WTC11 (cell line): ENCODE measurements around the gene SMG1. TPM values are rescaled to one million over a fixed set of nuclear protein-coding genes. Genes with fewer than 3 reads are reported as not detected.

Experiments used
- ATAC-seq: fragments of 200-7000 bp; cut with Tn5 transposase; 2 replicates; pipeline ENCODE4 v1.10.0; 2021; ENCODE audit warnings: mild to moderate bottlenecking, moderate library complexity
- CTCF ChIA-PET: fragments of 300-600 bp; sonication (Branson Sonifier 250); formaldehyde crosslinking; loops from one replicate; lab custom pipeline; 2021; ENCODE audit warnings: antibody characterized with exemption; lab: Charles Lee
- POLR2A ChIA-PET: fragments of 350-600 bp; sonication (Branson Sonifier 250); formaldehyde crosslinking; loops from one replicate; lab custom pipeline; 2021; ENCODE audit warnings: antibody characterized with exemption; lab: Charles Lee
- DNase-seq: peaks from one replicate; pipeline ENCODE4 v3.0.0; 2021; ENCODE audit warnings: low spot score
- H3K27ac Mint-ChIP-seq: 2 replicates; pipeline ENCODE4 v1.8.0; 2021; ENCODE audit warnings: mixed read lengths
- H3K27me3 Mint-ChIP-seq: 2 replicates; pipeline ENCODE4 v1.8.0; 2021; ENCODE audit warnings: low read depth, mild to moderate bottlenecking, moderate library complexity, mixed read lengths
- H3K36me3 Mint-ChIP-seq: 2 replicates; pipeline ENCODE4 v1.8.0; 2021; ENCODE audit warnings: mixed read lengths
- H3K4me1 Mint-ChIP-seq: 2 replicates; pipeline ENCODE4 v1.8.0; 2022; ENCODE audit warnings: mixed read lengths
- H3K4me3 Mint-ChIP-seq: 2 replicates; pipeline ENCODE4 v1.8.0; 2021; ENCODE audit warnings: mild to moderate bottlenecking, moderate library complexity, mixed read lengths
- H3K9me3 Mint-ChIP-seq: 2 replicates; pipeline ENCODE4 v1.8.0; 2021; ENCODE audit warnings: mixed read lengths
- ELF4 ChIP-seq: sonication (generic); formaldehyde crosslinking; IDR thresholded peaks from 2 replicates; pipeline ENCODE4 v1.8.1; 2022; ENCODE audit warnings: low read depth, mild to moderate bottlenecking, moderate library complexity, missing genetic modification reagents
- ESRRA ChIP-seq: sonication (generic); formaldehyde crosslinking; IDR thresholded peaks from 2 replicates; pipeline ENCODE4 v1.8.1; 2022; ENCODE audit warnings: mild to moderate bottlenecking, missing genetic modification reagents, borderline replicate concordance
- ETV6 ChIP-seq: sonication (generic); formaldehyde crosslinking; IDR thresholded peaks from 2 replicates; pipeline ENCODE4 v1.8.1; 2022; ENCODE audit warnings: mild to moderate bottlenecking, missing genetic modification reagents
- FOXJ3 ChIP-seq: sonication (generic); formaldehyde crosslinking; IDR thresholded peaks from 2 replicates; pipeline ENCODE4 v1.9.0; 2021; ENCODE audit warnings: missing genetic modification reagents, mild to moderate bottlenecking, borderline replicate concordance
- FOXP1 ChIP-seq: sonication (generic); formaldehyde crosslinking; IDR thresholded peaks from 2 replicates; pipeline ENCODE4 v1.8.0; 2022; ENCODE audit warnings: missing genetic modification reagents, mild to moderate bottlenecking, moderate library complexity, borderline replicate concordance
- GABPB1 ChIP-seq: sonication (generic); formaldehyde crosslinking; IDR thresholded peaks from 2 replicates; pipeline ENCODE4 v1.8.1; 2023; ENCODE audit warnings: mild to moderate bottlenecking, missing genetic modification reagents
- GRHL2 ChIP-seq: fragments of 250-450 bp; sonication (Bioruptor Pico); IDR thresholded peaks from 2 replicates; pipeline ENCODE4 v1.8.0; 2022; ENCODE audit warnings: mild to moderate bottlenecking, moderate library complexity; ENCODE audit not compliant: insufficient replicate concordance, severe bottlenecking
- JAZF1 ChIP-seq: fragments of 250-450 bp; sonication (Bioruptor Pico); IDR thresholded peaks from 2 replicates; pipeline ENCODE4 v1.9.0; 2021; ENCODE audit warnings: moderate library complexity, mild to moderate bottlenecking, inconsistent platforms
- JUN ChIP-seq: sonication (generic); formaldehyde crosslinking; IDR thresholded peaks from 2 replicates; pipeline ENCODE4 v1.8.0; 2023; ENCODE audit warnings: mild to moderate bottlenecking, missing genetic modification reagents
- MYBL2 ChIP-seq: sonication (generic); formaldehyde crosslinking; IDR thresholded peaks from 2 replicates; pipeline ENCODE4 v1.8.1; 2023; ENCODE audit warnings: mild to moderate bottlenecking, moderate library complexity, missing genetic modification reagents
- NR2C2 ChIP-seq: sonication (generic); formaldehyde crosslinking; IDR thresholded peaks from 2 replicates; pipeline ENCODE4 v1.8.0; 2022; ENCODE audit warnings: mild to moderate bottlenecking, missing genetic modification reagents
- RELA ChIP-seq: sonication (generic); formaldehyde crosslinking; IDR thresholded peaks from 2 replicates; pipeline ENCODE4 v1.8.1; 2022; ENCODE audit warnings: missing genetic modification reagents, mild to moderate bottlenecking, borderline replicate concordance
- TEAD1 ChIP-seq: sonication (generic); formaldehyde crosslinking; IDR thresholded peaks from 2 replicates; pipeline ENCODE4 v1.8.0; 2022; ENCODE audit warnings: mild to moderate bottlenecking, missing genetic modification reagents
- ZNF219 ChIP-seq: sonication (generic); formaldehyde crosslinking; IDR thresholded peaks from 2 replicates; pipeline ENCODE4 v1.8.0; 2023; ENCODE audit warnings: missing genetic modification reagents, mild to moderate bottlenecking, borderline replicate concordance
- ZNF232 ChIP-seq: sonication (generic); formaldehyde crosslinking; IDR thresholded peaks from 2 replicates; pipeline ENCODE4 v1.8.0; 2022; ENCODE audit warnings: mild to moderate bottlenecking, missing genetic modification reagents
- ZNF317 ChIP-seq: sonication (generic); formaldehyde crosslinking; IDR thresholded peaks from 2 replicates; pipeline ENCODE4 v1.8.1; 2023; ENCODE audit warnings: low read depth, mild to moderate bottlenecking, moderate library complexity, missing genetic modification reagents, borderline replicate concordance
- ZNF671 ChIP-seq: fragments of 250-450 bp; sonication (Bioruptor Pico); IDR thresholded peaks from 2 replicates; pipeline ENCODE4 v1.8.0; 2021; ENCODE audit warnings: mild to moderate bottlenecking
- total RNA-seq: library from RNA; stranded (reverse); gene quantifications from 3 replicates; pipeline ENCODE4 v1.2.3, GENCODE V29; 2021
- TF ChIP-seq, protein P1 (sequence below): sonication (generic); formaldehyde crosslinking; IDR thresholded peaks from 2 replicates; pipeline ENCODE4 v1.8.0; 2022; ENCODE audit warnings: mild to moderate bottlenecking, missing genetic modification reagents
- TF ChIP-seq, protein P2 (sequence below): fragments of 250-450 bp; sonication (Bioruptor Pico); IDR thresholded peaks from 2 replicates; pipeline ENCODE4 v1.9.0; 2021; ENCODE audit warnings: mild to moderate bottlenecking

SMG1 gene
- total RNA-seq, 1 experiment from 2014 or later: 72.2 TPM

DNA sequence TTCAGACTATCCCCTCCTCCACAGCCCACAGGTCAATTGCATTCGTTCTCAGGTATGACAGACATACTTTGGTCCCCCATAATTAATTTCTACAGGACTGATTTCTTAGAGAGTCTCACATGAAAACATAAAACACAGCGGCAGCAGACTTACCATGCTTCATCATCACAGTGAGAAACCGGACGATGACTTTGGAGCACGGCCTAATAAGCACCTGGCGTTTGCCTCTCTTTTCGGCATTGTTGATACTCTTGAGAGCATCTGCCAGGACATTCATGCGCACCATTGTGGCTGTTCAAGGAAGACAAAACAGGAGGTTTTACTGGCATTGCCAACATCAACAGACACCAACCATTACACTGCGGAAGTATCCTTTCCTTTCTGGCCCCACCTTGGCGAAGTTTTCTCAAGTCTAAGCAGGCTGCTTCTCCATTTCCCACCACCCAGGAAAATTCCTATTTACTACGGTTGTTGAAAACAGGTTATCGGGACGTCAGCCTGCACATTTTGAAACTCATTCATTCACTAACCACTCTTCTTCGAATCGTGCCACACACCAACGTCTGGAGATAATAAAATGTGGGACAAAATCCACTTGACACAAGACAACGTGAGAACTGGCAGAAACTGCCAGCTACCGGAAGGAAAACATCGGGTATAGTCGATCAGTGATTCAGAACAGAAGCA, 137.2 kb downstream of the SMG1 start:
- Mint-ChIP-seq H3K9me3 (no peaks in the 10 kb centered on the region), H3K27ac (peak overlapping the region; percentile 99), H3K4me3 (peak overlapping the region; percentile 100), H3K4me1 (peaks cover 46% of the 10 kb centered on the region), H3K36me3 (peaks cover 79% of the 10 kb centered on the region)
- ATAC-seq (no peak), DNase-seq (no peak)
- POLR2A ChIA-PET: interaction anchor here (4.0 kb wide), 1 partner anchor 12 kb away, joined by 60 read pairs; the partner anchor contains the start of gene ARL6IP1
- TF ChIP-seq, protein P1, sequence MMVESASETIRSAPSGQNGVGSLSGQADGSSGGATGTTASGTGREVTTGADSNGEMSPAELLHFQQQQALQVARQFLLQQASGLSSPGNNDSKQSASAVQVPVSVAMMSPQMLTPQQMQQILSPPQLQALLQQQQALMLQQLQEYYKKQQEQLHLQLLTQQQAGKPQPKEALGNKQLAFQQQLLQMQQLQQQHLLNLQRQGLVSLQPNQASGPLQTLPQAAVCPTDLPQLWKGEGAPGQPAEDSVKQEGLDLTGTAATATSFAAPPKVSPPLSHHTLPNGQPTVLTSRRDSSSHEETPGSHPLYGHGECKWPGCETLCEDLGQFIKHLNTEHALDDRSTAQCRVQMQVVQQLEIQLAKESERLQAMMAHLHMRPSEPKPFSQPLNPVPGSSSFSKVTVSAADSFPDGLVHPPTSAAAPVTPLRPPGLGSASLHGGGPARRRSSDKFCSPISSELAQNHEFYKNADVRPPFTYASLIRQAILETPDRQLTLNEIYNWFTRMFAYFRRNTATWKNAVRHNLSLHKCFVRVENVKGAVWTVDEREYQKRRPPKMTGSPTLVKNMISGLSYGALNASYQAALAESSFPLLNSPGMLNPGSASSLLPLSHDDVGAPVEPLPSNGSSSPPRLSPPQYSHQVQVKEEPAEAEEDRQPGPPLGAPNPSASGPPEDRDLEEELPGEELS (CRISPR knock-in tag): no peak
- TF ChIP-seq ESRRA (CRISPR knock-in tag): no peak
- 0 out of 2 replicates have a peak, but pooled peaks have one; percentile 29 for TF ChIP-seq GABPB1 (CRISPR knock-in tag)
- no peak for TF ChIP-seq ZNF317 (CRISPR knock-in tag)
- no peak for TF ChIP-seq TEAD1 (CRISPR knock-in tag)
- TF ChIP-seq, all 79 proteins: peak for 1
- H3K27me3 Mint-ChIP-seq: no peaks in the 10 kb centered on the region
- CTCF ChIA-PET: interaction anchor here (1.3 to 4.3 kb wide), 2 partner anchors 12 kb away, joined by 4 to 40 read pairs; partner anchors contain the start of gene ARL6IP1

DNA sequence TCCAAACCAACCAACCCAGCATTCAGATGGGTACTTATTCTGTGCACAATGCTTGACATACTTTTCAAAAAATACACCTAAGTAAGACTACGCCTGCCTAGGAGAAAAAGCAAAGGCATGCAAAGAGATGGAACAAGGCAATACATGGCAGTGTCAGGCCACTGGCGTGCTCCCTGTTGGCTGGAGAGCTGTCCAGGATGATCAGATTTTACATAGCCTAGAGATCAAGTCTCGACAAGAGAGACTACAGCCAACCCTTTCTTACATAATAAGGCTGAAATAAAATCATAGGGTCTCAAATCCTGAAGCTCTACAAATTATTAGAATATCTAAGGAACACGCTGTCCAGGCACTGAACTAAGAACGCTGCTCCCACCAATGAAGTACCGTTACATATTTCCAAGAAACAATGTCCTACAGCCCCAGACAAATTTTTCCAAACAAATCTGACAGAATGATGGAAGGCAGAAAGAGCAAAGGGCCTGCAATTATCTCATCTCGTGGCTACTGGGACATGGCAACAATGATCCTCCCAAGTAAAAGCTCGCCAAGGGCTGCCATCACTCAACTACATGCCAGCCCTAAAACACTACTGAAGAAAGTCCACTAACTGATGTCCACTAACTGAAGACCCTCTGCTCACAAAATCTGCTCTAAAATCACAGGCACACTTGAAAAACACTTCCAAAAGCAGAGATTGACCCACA, 141.1 kb downstream of the SMG1 start:
- H3K4me3 Mint-ChIP-seq: peak overlapping the region; percentile 53

More for the DNA sequence above, 141.1 kb downstream of the SMG1 start:
- Mint-ChIP-seq H3K4me1 (peaks cover 46% of the 10 kb centered on the region), H3K27ac (peak overlapping the region; percentile 90), H3K9me3 (no peaks in the 10 kb centered on the region), H3K27me3 (no peaks in the 10 kb centered on the region), H3K36me3 (peaks cover 74% of the 10 kb centered on the region)
- ChIA-PET CTCF (no interaction called here), POLR2A (interaction anchor here (0.7 kb wide), 1 partner anchor 17 kb away, joined by 3 read pairs; the partner anchor contains the start of gene ARL6IP1)
- ATAC-seq (no peak), DNase-seq (no peak)
- TF ChIP-seq RELA (no peak), ELF4 (no peak), ZNF219 (CRISPR knock-in tag) (no peak), ETV6 (no peak), JUN (CRISPR knock-in tag) (no peak), FOXP1 (no peak), ZNF317 (CRISPR knock-in tag) (no peak), JAZF1 (CRISPR knock-in tag) (no peak), ZNF671 (no peak), ZNF232 (CRISPR knock-in tag) (no peak), FOXJ3 (no peak), MYBL2 (CRISPR knock-in tag) (no peak), NR2C2 (CRISPR knock-in tag) (no peak), GRHL2 (CRISPR knock-in tag) (no peak), GABPB1 (CRISPR knock-in tag) (no peak)
- TF ChIP-seq, protein P2, sequence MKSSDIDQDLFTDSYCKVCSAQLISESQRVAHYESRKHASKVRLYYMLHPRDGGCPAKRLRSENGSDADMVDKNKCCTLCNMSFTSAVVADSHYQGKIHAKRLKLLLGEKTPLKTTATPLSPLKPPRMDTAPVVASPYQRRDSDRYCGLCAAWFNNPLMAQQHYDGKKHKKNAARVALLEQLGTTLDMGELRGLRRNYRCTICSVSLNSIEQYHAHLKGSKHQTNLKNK (CRISPR knock-in tag): no peak
- TF ChIP-seq, protein P1 (CRISPR knock-in tag): no peak
- TF ChIP-seq, all 79 proteins: peak for 0
